RWPE2 (cell line): ENCODE data around the gene WDR72.
"Not testable (repeated sequence)": the region's sequence is repeated elsewhere in the genome, so short reads cannot be mapped to it uniquely, and the experiment has no call there.

Experiments
- ATAC-seq: fragments of 200-7000 bp; cut with Tn5 transposase; 3 replicates; pipeline ENCODE4 v1.9.1; 2021; ENCODE audit warnings: low read depth
- DNase-seq: peaks from one replicate; pipeline ENCODE4 v3.0.0-alpha.2; 2020; ENCODE audit warnings: low spot score
- H3K27ac ChIP-seq: fragments of 450-650 bp; 2 replicates; pipeline ENCODE4 v1.5.1; 2017; ENCODE audit warnings: mild to moderate bottlenecking; ENCODE audit not compliant: poor library complexity, severe bottlenecking
- H3K27me3 ChIP-seq: fragments of 250-450 bp; sonication (Bioruptor Pico); 2 replicates; pipeline ENCODE4 v1.5.1; 2021; ENCODE audit warnings: mild to moderate bottlenecking, moderate library complexity; ENCODE audit not compliant: insufficient read depth, poor library complexity, severe bottlenecking
- H3K36me3 ChIP-seq: fragments of 250-450 bp; sonication (Bioruptor Pico); 2 replicates; pipeline ENCODE4 v1.5.1; 2020; ENCODE audit warnings: low read depth, mild to moderate bottlenecking, moderate library complexity
- H3K4me1 ChIP-seq: fragments of 250-450 bp; sonication (Bioruptor Pico); 2 replicates; pipeline ENCODE4 v1.5.1; 2021; ENCODE audit warnings: mild to moderate bottlenecking, moderate library complexity; ENCODE audit not compliant: insufficient read depth, poor library complexity, severe bottlenecking
- H3K4me3 ChIP-seq: fragments of 250-450 bp; sonication (Bioruptor Pico); 2 replicates; pipeline ENCODE4 v1.5.1; 2021; ENCODE audit warnings: mild to moderate bottlenecking, moderate library complexity; ENCODE audit not compliant: severe bottlenecking
- H3K9me3 ChIP-seq: fragments of 250-450 bp; sonication (Bioruptor Pico); 2 replicates; pipeline ENCODE4 v1.5.1; 2021; ENCODE audit warnings: mild to moderate bottlenecking, moderate library complexity; ENCODE audit not compliant: severe bottlenecking
- TF ChIP-seq, protein P1 (sequence below): fragments of 450-650 bp; IDR thresholded peaks from one replicate; pipeline ENCODE4 v1.5.1; 2017; ENCODE audit warnings: mild to moderate bottlenecking, moderate library complexity; ENCODE audit not compliant: poor library complexity, severe bottlenecking

Gene WDR72

DNA sequence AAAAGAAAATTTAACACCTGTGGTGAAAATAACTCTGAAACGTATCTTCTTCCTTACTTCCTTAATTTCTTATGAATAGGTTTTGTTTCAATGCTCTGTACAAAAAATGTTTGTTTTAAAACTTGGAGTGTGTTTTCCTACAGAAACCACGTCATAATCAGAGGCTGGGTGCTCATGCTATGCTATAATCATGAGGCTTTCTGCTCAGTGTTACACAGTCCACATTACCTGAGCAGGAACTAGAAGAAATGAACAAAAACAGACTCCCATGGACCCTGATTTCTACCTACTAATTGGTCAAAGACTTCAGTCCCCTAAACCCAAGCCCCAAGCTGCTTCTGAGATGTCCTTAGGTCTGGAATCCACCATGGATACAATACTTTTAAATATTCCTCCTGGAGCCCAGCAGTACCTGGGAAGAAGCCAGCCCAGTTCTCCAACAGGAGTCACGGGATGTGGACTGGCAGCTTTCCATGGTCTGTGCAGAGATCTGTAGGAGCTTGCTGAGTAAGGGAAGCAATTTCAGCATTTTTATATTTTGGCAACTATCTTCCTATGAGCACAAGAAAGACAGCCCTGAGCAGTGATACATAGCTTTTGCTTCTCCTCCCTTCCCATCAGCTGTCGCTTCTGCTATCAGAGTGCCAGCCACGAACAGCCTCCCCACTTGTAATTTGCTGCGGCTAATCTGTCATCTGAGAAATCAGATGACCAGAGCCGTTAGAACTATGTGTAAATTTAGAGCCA, 65.6 kb downstream of the WDR72 start:
- TF ChIP-seq, protein P1, sequence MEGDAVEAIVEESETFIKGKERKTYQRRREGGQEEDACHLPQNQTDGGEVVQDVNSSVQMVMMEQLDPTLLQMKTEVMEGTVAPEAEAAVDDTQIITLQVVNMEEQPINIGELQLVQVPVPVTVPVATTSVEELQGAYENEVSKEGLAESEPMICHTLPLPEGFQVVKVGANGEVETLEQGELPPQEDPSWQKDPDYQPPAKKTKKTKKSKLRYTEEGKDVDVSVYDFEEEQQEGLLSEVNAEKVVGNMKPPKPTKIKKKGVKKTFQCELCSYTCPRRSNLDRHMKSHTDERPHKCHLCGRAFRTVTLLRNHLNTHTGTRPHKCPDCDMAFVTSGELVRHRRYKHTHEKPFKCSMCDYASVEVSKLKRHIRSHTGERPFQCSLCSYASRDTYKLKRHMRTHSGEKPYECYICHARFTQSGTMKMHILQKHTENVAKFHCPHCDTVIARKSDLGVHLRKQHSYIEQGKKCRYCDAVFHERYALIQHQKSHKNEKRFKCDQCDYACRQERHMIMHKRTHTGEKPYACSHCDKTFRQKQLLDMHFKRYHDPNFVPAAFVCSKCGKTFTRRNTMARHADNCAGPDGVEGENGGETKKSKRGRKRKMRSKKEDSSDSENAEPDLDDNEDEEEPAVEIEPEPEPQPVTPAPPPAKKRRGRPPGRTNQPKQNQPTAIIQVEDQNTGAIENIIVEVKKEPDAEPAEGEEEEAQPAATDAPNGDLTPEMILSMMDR: no peak
- ATAC-seq: peak; percentile 40; the same call in 2 of the 3 replicates
- no peak for DNase-seq
- no peak overlapping the region for H3K4me3 ChIP-seq
- H3K9me3 ChIP-seq: no peaks in the 10 kb centered on the region
- peaks cover 16% of the 10 kb centered on the region for H3K27me3 ChIP-seq
- H3K36me3 ChIP-seq: no peaks in the 10 kb centered on the region
- H3K27ac ChIP-seq: no peak overlapping the region
- H3K4me1 ChIP-seq: no peaks in the 10 kb centered on the region

DNA sequence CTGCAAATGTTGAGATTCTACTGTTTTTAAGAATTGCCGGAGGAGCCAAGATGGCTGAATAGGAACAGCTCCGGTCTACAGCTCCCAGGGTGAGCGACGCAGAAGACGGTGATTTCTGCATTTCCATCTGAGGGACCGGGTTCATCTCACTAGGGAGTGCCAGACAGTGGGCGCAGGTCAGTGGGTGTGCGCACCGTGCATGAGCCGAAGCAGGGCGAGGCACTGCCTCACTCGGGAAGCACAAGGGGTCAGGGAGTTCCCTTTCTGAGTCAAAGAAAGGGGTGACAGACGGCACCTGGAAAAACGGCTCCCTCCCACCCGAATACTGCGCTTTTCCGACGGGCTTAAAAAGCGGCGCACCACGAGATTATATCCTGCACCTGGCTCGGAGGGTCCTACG, 75.3 kb downstream of the WDR72 start:
- ATAC-seq, H3K27ac ChIP-seq, H3K36me3 ChIP-seq, H3K27me3 ChIP-seq, H3K4me3 ChIP-seq, H3K4me1 ChIP-seq, DNase-seq, H3K9me3 ChIP-seq: not testable (repeated sequence)

DNA sequence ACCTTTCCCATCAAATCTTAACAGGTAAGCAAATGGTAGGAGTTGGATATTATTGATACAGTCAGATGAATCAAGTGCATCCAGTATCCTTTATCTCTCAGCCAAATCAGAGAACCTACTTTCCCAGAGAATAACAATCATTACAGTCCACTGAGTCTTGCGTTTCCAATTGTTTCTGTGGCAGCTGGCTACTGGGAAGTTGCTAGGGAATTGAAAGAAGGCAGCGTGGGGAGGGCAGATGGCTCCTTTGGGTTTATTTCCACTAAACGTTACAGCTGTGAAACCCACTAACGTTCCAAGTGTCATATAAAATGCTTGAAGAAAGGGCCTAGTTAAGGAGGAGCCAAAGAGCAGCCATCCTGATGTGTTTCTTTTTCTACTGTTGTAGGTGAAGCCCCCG, 78.4 kb downstream of the WDR72 start:
- no peak for ATAC-seq
- TF ChIP-seq, protein P1: no peak
- no peak overlapping the region for H3K27ac ChIP-seq

DNA sequence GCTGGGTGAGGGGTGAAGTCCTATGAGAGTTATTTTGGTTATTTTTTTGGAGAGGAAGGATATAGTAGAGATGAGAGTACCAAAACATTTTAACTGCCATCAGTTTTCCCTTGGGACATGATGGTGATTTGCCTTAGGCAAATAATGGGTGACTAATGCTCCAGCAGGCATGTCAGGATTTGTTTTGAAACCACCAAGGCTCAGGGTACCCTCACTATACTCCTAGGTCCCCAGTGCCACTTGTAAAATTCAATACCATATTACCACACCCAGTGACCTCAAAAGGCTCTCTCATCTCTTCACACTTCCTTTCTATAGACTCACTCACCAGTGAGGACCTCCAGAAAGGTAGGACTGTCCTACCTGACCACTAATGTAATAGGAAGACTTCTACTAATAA, 83.6 kb downstream of the WDR72 start:
- ATAC-seq: no peak
- Histone ChIP-seq H3K4me1 (no peaks in the 10 kb centered on the region), H3K9me3 (no peaks in the 10 kb centered on the region), H3K27me3 (peaks cover 3% of the 10 kb centered on the region), H3K27ac (no peak overlapping the region), H3K4me3 (no peak overlapping the region), H3K36me3 (no peaks in the 10 kb centered on the region)
- DNase-seq: no peak
- TF ChIP-seq, protein P1: no peak

More for the DNA sequence above, 78.4 kb downstream of the WDR72 start:
- Histone ChIP-seq H3K36me3 (no peaks in the 10 kb centered on the region), H3K27me3 (peaks cover 7% of the 10 kb centered on the region), H3K9me3 (no peaks in the 10 kb centered on the region), H3K4me1 (no peaks in the 10 kb centered on the region), H3K4me3 (no peak overlapping the region)
- DNase-seq: no peak

DNA sequence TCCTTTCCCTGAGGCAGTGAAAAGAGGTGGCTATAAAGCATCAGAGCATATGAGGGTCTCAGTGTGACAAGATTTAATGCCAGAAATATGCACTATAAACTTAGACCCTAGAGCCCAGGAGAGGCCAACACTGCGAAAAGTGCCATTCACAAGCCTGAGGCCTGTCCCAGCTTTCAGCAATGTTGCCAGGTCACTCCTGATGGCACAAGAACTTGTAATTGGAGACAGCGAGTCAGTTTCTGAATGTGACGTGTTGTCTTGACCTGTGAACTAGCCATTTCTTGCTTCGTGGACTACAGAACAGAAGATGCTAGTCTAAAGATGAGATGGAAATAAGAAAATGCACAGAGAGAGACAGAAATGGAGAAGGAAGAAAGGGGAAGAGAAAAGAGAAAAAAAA, 87.9 kb downstream of the WDR72 start:
- DNase-seq: no peak
- H3K4me1 ChIP-seq: no peaks in the 10 kb centered on the region
- peaks cover 6% of the 10 kb centered on the region for H3K27me3 ChIP-seq
- TF ChIP-seq, protein P1: no peak
- no peak for ATAC-seq
- H3K9me3 ChIP-seq: no peaks in the 10 kb centered on the region
- H3K36me3 ChIP-seq: no peaks in the 10 kb centered on the region
- no peak overlapping the region for H3K4me3 ChIP-seq
- no peak overlapping the region for H3K27ac ChIP-seq
